DND-41 (cell line): ENCODE measurements around the gene WASHC2C.
"Not testable (repeated sequence)": the region's sequence is repeated elsewhere in the genome, so short reads cannot be mapped to it uniquely, and the experiment has no call there.

Source experiments
- CTCF ChIP-seq: IDR thresholded peaks from 2 replicates; pipeline ENCODE4 v1.5.1; 2012; ENCODE audit warnings: borderline replicate concordance, low read length, moderate library complexity, mild to moderate bottlenecking; ENCODE audit not compliant: poor library complexity, severe bottlenecking; ENCODE audit errors: extremely low read depth
- EZH2 ChIP-seq: IDR thresholded peaks from 3 replicates; pipeline ENCODE4 v1.6.1; 2012; ENCODE audit warnings: borderline replicate concordance, low read depth, mild to moderate bottlenecking, moderate library complexity, low read length, inconsistent platforms; ENCODE audit not compliant: severe bottlenecking

GRCh38 chr10:45752210-45752609 is 25.1 kb downstream of the WASHC2C start:
- TF ChIP-seq EZH2, CTCF: not testable (repeated sequence)
